NB4 (cell line): Measurements from ENCODE around the gene ERBIN.

Source experiments
- MYC ChIP-seq: IDR thresholded peaks from 2 replicates; pipeline ENCODE4 v1.6.1; 2011; ENCODE audit warnings: low read depth, low read length
- POLR2A ChIP-seq: IDR thresholded peaks from 2 replicates; pipeline ENCODE4 v1.6.1; 2011; ENCODE audit warnings: mild to moderate bottlenecking; ENCODE audit not compliant: insufficient read length; ENCODE audit errors: extremely low read depth
- TF ChIP-seq, protein P1 (sequence below): IDR thresholded peaks from one replicate; pipeline ENCODE4 v1.5.1; 2012; ENCODE audit warnings: low read depth, low read length
- TF ChIP-seq, protein P2 (sequence below): IDR thresholded peaks from 2 replicates; pipeline ENCODE4 v1.6.1; 2011; ENCODE audit warnings: low read depth, low read length

DNA sequence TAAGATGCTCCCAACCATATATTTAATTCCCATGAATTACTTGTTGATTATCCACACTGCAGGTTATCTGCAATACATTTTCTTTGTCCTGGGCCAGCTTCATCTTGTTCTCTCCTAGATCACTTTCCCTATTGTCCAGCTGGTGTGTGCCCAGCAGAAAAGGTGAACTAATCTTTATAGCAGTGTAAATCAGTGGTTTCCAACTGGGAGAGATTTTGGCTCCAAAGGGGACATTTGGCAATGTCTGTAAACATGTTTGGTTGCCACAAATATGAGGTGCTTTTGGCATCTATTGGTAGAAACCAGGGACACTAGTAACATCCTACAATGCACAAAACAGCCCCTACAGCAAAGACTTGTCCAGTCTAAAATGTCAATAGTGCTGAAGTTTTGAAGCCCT lies 20.1 kb upstream of the ERBIN start:
- TF ChIP-seq, protein P1, sequence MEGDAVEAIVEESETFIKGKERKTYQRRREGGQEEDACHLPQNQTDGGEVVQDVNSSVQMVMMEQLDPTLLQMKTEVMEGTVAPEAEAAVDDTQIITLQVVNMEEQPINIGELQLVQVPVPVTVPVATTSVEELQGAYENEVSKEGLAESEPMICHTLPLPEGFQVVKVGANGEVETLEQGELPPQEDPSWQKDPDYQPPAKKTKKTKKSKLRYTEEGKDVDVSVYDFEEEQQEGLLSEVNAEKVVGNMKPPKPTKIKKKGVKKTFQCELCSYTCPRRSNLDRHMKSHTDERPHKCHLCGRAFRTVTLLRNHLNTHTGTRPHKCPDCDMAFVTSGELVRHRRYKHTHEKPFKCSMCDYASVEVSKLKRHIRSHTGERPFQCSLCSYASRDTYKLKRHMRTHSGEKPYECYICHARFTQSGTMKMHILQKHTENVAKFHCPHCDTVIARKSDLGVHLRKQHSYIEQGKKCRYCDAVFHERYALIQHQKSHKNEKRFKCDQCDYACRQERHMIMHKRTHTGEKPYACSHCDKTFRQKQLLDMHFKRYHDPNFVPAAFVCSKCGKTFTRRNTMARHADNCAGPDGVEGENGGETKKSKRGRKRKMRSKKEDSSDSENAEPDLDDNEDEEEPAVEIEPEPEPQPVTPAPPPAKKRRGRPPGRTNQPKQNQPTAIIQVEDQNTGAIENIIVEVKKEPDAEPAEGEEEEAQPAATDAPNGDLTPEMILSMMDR: no peak
- TF ChIP-seq, protein P2, sequence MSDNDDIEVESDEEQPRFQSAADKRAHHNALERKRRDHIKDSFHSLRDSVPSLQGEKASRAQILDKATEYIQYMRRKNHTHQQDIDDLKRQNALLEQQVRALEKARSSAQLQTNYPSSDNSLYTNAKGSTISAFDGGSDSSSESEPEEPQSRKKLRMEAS: no peak
- no peak for TF ChIP-seq POLR2A
- TF ChIP-seq MYC: no peak
